SK-N-SH treated with all-trans-retinoic acid at 6 μM for 48 hours (cell line): ENCODE measurements around the gene UNCX.

Experiments used
- ATAC-seq: fragments of 200-7000 bp; cut with Tn5 transposase; 3 replicates; pipeline ENCODE4 v1.9.1; 2020; ENCODE audit warnings: mild to moderate bottlenecking, moderate library complexity
- ARNTL ChIP-seq: fragments of 450-650 bp; formaldehyde crosslinking; IDR thresholded peaks from 2 replicates; pipeline ENCODE4 v1.5.0; 2020; ENCODE audit warnings: low read depth, mild to moderate bottlenecking, moderate library complexity, borderline replicate concordance
- BACH2 ChIP-seq: fragments of 250-450 bp; sonication (Bioruptor Pico); IDR thresholded peaks from 2 replicates; pipeline ENCODE4 v1.9.0; 2021; ENCODE audit warnings: mild to moderate bottlenecking, borderline replicate concordance
- CREB5 ChIP-seq: fragments of 250-450 bp; sonication (Bioruptor Pico); IDR thresholded peaks from 2 replicates; pipeline ENCODE4 v1.5.1; 2020; ENCODE audit warnings: low read depth, mild to moderate bottlenecking, moderate library complexity
- CSDC2 ChIP-seq: fragments of 250-450 bp; sonication (Bioruptor Pico); IDR thresholded peaks from 2 replicates; pipeline ENCODE4 v1.5.0; 2020; ENCODE audit warnings: mild to moderate bottlenecking, moderate library complexity
- CSRNP3 ChIP-seq: fragments of 250-450 bp; sonication (Bioruptor Pico); IDR thresholded peaks from 2 replicates; pipeline ENCODE4 v1.5.1; 2021; ENCODE audit warnings: mild to moderate bottlenecking, moderate library complexity
- ISL1 ChIP-seq: fragments of 250-450 bp; sonication (Bioruptor Pico); IDR thresholded peaks from 2 replicates; pipeline ENCODE4 v2.1.2; 2022; ENCODE audit warnings: mild to moderate bottlenecking, moderate library complexity
- OSR1 ChIP-seq: fragments of 250-450 bp; sonication (Bioruptor Pico); IDR thresholded peaks from 2 replicates; pipeline ENCODE4 v1.8.0; 2022; ENCODE audit warnings: moderate library complexity, mild to moderate bottlenecking, inconsistent platforms
- PATZ1 ChIP-seq: fragments of 250-450 bp; sonication (Bioruptor Pico); IDR thresholded peaks from 2 replicates; pipeline ENCODE4 v1.8.0; 2020; ENCODE audit warnings: mild to moderate bottlenecking, moderate library complexity, borderline replicate concordance
- POU6F1 ChIP-seq: fragments of 250-450 bp; sonication (Bioruptor Pico); IDR thresholded peaks from 2 replicates; pipeline ENCODE4 v1.8.0; 2021; ENCODE audit warnings: low read depth, mild to moderate bottlenecking, moderate library complexity, borderline replicate concordance
- PPARA ChIP-seq: fragments of 250-450 bp; sonication (Bioruptor Pico); IDR thresholded peaks from 2 replicates; pipeline ENCODE4 v1.5.0; 2020; ENCODE audit warnings: mild to moderate bottlenecking, borderline replicate concordance
- TCF4 ChIP-seq: fragments of 250-450 bp; sonication (Bioruptor Pico); IDR thresholded peaks from 2 replicates; pipeline ENCODE4 v1.8.0; 2021; ENCODE audit warnings: mild to moderate bottlenecking, moderate library complexity, borderline replicate concordance
- TOX ChIP-seq: fragments of 250-450 bp; sonication (Bioruptor Pico); IDR thresholded peaks from 2 replicates; pipeline ENCODE4 v1.8.0; 2021; ENCODE audit warnings: mild to moderate bottlenecking, moderate library complexity, borderline replicate concordance
- TSHZ2 ChIP-seq: fragments of 250-450 bp; sonication (Bioruptor Pico); IDR thresholded peaks from 2 replicates; pipeline ENCODE4 v1.5.0; 2020; ENCODE audit warnings: mild to moderate bottlenecking, moderate library complexity
- ZC3H10 ChIP-seq: fragments of 250-450 bp; sonication (Bioruptor Pico); IDR thresholded peaks from 2 replicates; pipeline ENCODE4 v1.5.1; 2021; ENCODE audit warnings: mild to moderate bottlenecking, moderate library complexity
- ZFP3 ChIP-seq: fragments of 250-450 bp; sonication (Bioruptor Pico); IDR thresholded peaks from 2 replicates; pipeline ENCODE4 v1.5.0; 2020; ENCODE audit warnings: mild to moderate bottlenecking, moderate library complexity
- ZFP30 ChIP-seq: fragments of 450-650 bp; formaldehyde crosslinking; IDR thresholded peaks from 2 replicates; pipeline ENCODE4 v1.5.0; 2022; ENCODE audit warnings: mild to moderate bottlenecking, moderate library complexity
- ZNF565 ChIP-seq: fragments of 450-650 bp; formaldehyde crosslinking; conservative IDR thresholded peaks from 2 replicates; pipeline ENCODE4 v1.5.0; 2020; ENCODE audit warnings: low read depth, mild to moderate bottlenecking, moderate library complexity
- ZNF70 ChIP-seq: fragments of 450-650 bp; formaldehyde crosslinking; IDR thresholded peaks from 2 replicates; pipeline ENCODE4 v1.5.0; 2020; ENCODE audit warnings: mild to moderate bottlenecking, moderate library complexity
- ZNF8 ChIP-seq: fragments of 450-650 bp; formaldehyde crosslinking; IDR thresholded peaks from 2 replicates; pipeline ENCODE4 v1.5.0; 2020; ENCODE audit warnings: mild to moderate bottlenecking, moderate library complexity

The UNCX gene

GRCh38 chr7:1274876-1275375, 42.3 kb downstream of the UNCX start (continued):
- TF ChIP-seq PPARA (CRISPR knock-in tag) (no peak), OSR1 (CRISPR knock-in tag) (no peak), ZC3H10 (CRISPR knock-in tag) (no peak), BACH2 (CRISPR knock-in tag) (no peak), ZFP30 (CRISPR knock-in tag) (no peak), ARNTL (CRISPR knock-in tag) (no peak), CSRNP3 (CRISPR knock-in tag) (no peak)

GRCh38 chr7:1275451-1276381, 43.0 kb downstream of the UNCX start:
- ATAC-seq: peak; percentile 35
- TF ChIP-seq ZFP3: no peak
- TF ChIP-seq ISL1 (CRISPR knock-in tag): no peak
- TF ChIP-seq CSRNP3 (CRISPR knock-in tag): no peak
- TF ChIP-seq ZNF8: no peak
- TF ChIP-seq OSR1 (CRISPR knock-in tag): no peak
- TF ChIP-seq PATZ1: no peak

GRCh38 chr7:1276626-1277175, 44.0 kb downstream of the UNCX start:
- ATAC-seq: no peak
- TF ChIP-seq ZFP30 (CRISPR knock-in tag) (no peak), TSHZ2 (CRISPR knock-in tag) (no peak), PATZ1 (no peak), POU6F1 (no peak), CSRNP3 (CRISPR knock-in tag) (no peak), ISL1 (CRISPR knock-in tag) (no peak), ZC3H10 (CRISPR knock-in tag) (no peak), ARNTL (CRISPR knock-in tag) (no peak), TCF4 (CRISPR knock-in tag) (no peak), ZFP3 (no peak), CSDC2 (CRISPR knock-in tag) (no peak), CREB5 (no peak), TOX (no peak), PPARA (CRISPR knock-in tag) (no peak), ZNF565 (CRISPR knock-in tag) (no peak), ZNF70 (CRISPR knock-in tag) (no peak), BACH2 (CRISPR knock-in tag) (no peak), ZNF8 (no peak)
